ENCODE data around the gene DNPH1. TPM values are rescaled to one million over a fixed set of nuclear protein-coding genes. Genes with fewer than 3 reads are reported as not detected.
A peak's percentile ranks its signal among the peaks of the same experiment; 100 is the strongest.

Gene DNPH1
- total and polyA plus RNA-seq, 2 of the 8 experiments (the other 6 are each of a cell fraction or from before 2014, with no cell fraction given), result 33.9 to 134 TPM

DNA sequence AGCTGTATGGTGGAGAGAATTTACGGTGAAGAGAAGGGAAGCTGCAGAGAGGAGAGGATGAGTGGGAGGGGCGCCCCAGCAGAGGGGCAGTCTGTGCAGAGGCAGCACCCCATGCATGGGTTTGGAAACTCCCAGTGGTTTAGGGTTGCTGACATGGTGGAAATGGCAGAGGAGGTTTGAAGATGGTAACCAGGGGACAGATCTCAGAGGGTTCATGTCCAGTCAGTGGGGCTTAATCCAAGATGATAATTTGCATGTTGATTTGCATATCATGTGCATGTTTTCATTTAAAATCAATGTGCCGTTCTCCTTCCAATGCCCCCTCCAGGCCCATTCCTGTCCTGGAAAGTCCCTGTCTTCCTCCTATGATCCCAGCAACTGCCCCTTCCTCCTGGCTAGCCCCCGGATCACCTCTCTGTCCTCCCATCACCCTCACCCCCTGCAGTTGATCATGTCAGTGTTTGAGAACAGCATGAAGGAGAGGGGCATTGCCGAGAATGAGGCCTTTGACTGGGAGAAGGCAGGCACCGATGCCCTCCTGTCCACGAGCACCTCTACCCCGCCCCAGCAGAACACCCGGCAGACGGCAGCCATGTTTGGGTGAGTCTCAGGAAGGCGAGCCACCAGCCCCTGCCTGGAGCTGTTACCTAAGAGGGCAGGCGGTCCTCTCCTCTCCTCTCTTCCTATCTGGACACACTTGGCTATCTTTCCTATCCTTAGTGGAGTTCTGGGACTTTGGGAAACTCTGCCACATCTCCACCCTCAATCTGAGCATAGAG, 28.3 kb upstream of the DNPH1 start:
- Histone ChIP-seq H4K91ac (replicated peaks; ENCODE audit: insufficient read length, low read length) (peak overlapping the region; percentile 1), H2AFZ (ENCODE audit: low read length) (no peak overlapping the region), H2BK5ac (ENCODE audit: low read depth, low read length) (no peak overlapping the region), H3K14ac (ENCODE audit: insufficient read length) (no peak overlapping the region), H4K8ac (ENCODE audit: extremely low read depth, insufficient read depth, low read length) (no peak overlapping the region), H3K79me1 (ENCODE audit: low read depth, low read length) (no peaks in the 10 kb centered on the region), H3K4me2 (ENCODE audit: insufficient read depth in 1 of 2, low read depth in 2 of 2, low read length in 2 of 2) (no peak overlapping the region), H4K20me1 (replicated peaks in 1 of 2; ENCODE audit: control insufficient read depth in 1 of 2, insufficient read depth in 2 of 2, low read length in 2 of 2) (peaks cover 0 to 2% of the 10 kb centered on the region in 2 experiments), H3K18ac (ENCODE audit: extremely low read depth, low read length) (no peak overlapping the region), H3K9ac (replicated peaks in 1 of 4; ENCODE audit: extremely low read depth in 1 of 4, low read depth in 3 of 4, low read length in 3 of 4) (no peak overlapping the region), H3K27ac (ENCODE audit: low read depth, low read length) (no peak overlapping the region), H3K79me2 (ENCODE audit: control insufficient read depth in 1 of 2, insufficient read depth in 2 of 2, low read length in 2 of 2) (no peaks in the 10 kb centered on the region), H2AK5ac (ENCODE audit: low read depth, low read length) (no peak overlapping the region), H3K4ac (replicated peaks; ENCODE audit: insufficient read length, low read depth, low read length) (no peak overlapping the region), H3K23me2 (ENCODE audit: low read depth, low read length) (no peaks in the 10 kb centered on the region), H3K9me3 (ENCODE audit: insufficient read depth in 2 of 2, low read depth in 1 of 2, low read length in 1 of 2) (no peaks in the 10 kb centered on the region), H3K27me3 (replicated peaks in 1 of 4; ENCODE audit: control insufficient read depth in 3 of 4, extremely low read depth in 1 of 4, insufficient read depth in 3 of 4, low read length in 3 of 4) (no peaks in the 10 kb centered on the region; a peak in 1 of 7 replicates), H3K36me3 (ENCODE audit: control insufficient read depth in 2 of 4, insufficient read depth in 4 of 4, low read length in 3 of 4) (no peaks in the 10 kb centered on the region), H2BK120ac (replicated peaks; ENCODE audit: low read depth, low read length) (no peak overlapping the region), H3K23ac (ENCODE audit: insufficient read length) (no peak overlapping the region), H2BK12ac (ENCODE audit: low read depth, low read length) (no peak overlapping the region), H2BK20ac (ENCODE audit: low read length) (no peak overlapping the region), H4K5ac (ENCODE audit: insufficient read length, low read depth, low read length) (no peak overlapping the region), H3K56ac (replicated peaks; ENCODE audit: insufficient read length, low read depth, low read length) (no peak overlapping the region), H2BK15ac (ENCODE audit: low read length) (0 out of 2 replicates have a peak overlapping the region, but pooled peaks have one; percentile 46), H3K4me1 (replicated peaks in 1 of 4; ENCODE audit: control insufficient read depth in 3 of 4, insufficient read depth in 4 of 4, low read length in 3 of 4) (no peaks in the 10 kb centered on the region; a peak in 1 of 7 replicates), H3K4me3 (ENCODE audit: extremely low read depth in 1 of 4, insufficient read depth in 2 of 4, low read depth in 3 of 4, low read length in 4 of 4) (no peak overlapping the region)
- FAIRE-seq (no peak), DNase-seq (ENCODE audit: low read depth in 1 of 2, low spot score in 2 of 2) (no peak)
- POLR2A ChIA-PET (ENCODE audit: partially characterized antibody), result interaction anchor here (1.0 to 1.4 kb wide), 2 partner anchors 9 to 11 kb away, joined by 5 to 6 read pairs; no protein-coding TSS in a partner anchor
- TF ChIP-seq YY1 (IDR thresholded peaks at IDR 0.05; ENCODE audit: low read depth, low read length) (peak; percentile 52; the same call in 1 of the 2 replicates), JUND (IDR thresholded peaks at IDR 0.05; ENCODE audit: low read length) (no peak)
- WGBS, 2 experiments (ENCODE audit: extremely low coverage in 1 of 2, insufficient coverage in 1 of 2, insufficient read length in 1 of 2, insufficient replicate concordance in 2 of 2, low coverage in 1 of 2, low lambda C conversion rate in 2 of 2, missing lambda C conversion rate in 1 of 2), result 82% methylated on average over 12 of the region's 12 CpGs; no CpG with 5 or more reads in 1 of the 2 experiments
- CTCF ChIA-PET (ENCODE audit: partially characterized antibody), result interaction anchor here (0.9 to 1.6 kb wide), 5 partner anchors 19 to 235 kb away, joined by 3 to 4 read pairs (median 3); no protein-coding TSS in a partner anchor
